Mesothelial cell of epicardium (in vitro differentiated cells): Measurements from ENCODE around the gene EFCAB7. TPM values are rescaled to one million over a fixed set of nuclear protein-coding genes. Genes with fewer than 3 reads are reported as not detected.
A peak's percentile ranks its signal among the peaks of the same experiment; 100 is the strongest.

Experiments used
- DNase-seq, 2 experiments: peaks; one replicate each; pipeline ENCODE4 v3.0.0; 2021; ENCODE audit warnings: low spot score in 2 of 2; ENCODE audit not compliant: unreplicated experiment in 2 of 2
- H3K27ac Mint-ChIP-seq: 2 replicates; pipeline ENCODE4 v1.8.0; 2021; ENCODE audit warnings: mixed read lengths
- H3K27me3 Mint-ChIP-seq: 2 replicates; pipeline ENCODE4 v1.8.0; 2021; ENCODE audit warnings: low read depth, mixed read lengths
- H3K36me3 Mint-ChIP-seq: 2 replicates; pipeline ENCODE4 v1.8.0; 2021; ENCODE audit warnings: mixed read lengths
- H3K4me1 Mint-ChIP-seq: 2 replicates; pipeline ENCODE4 v1.8.0; 2021; ENCODE audit warnings: mixed read lengths
- H3K4me3 Mint-ChIP-seq: 2 replicates; pipeline ENCODE4 v1.8.0; 2021; ENCODE audit warnings: mild to moderate bottlenecking, moderate library complexity, mixed read lengths
- H3K9me3 Mint-ChIP-seq: 2 replicates; pipeline ENCODE4 v1.8.0; 2021; ENCODE audit warnings: mixed read lengths
- total RNA-seq: library from RNA; stranded (reverse); gene quantifications from 3 replicates; pipeline ENCODE4 v1.2.1, GENCODE V29; 2021
- TF ChIP-seq, protein P1 (sequence below): fragments of 200-600 bp; sonication (generic); IDR thresholded peaks from one replicate; pipeline ENCODE4 v1.5.0; 2021; ENCODE audit warnings: antibody characterized with exemption; ENCODE audit not compliant: unreplicated experiment

The EFCAB7 gene
- total RNA-seq, 1 donor from 2014 or later = 9.6 TPM

GRCh38 chr1:63548877-63549276, 25.6 kb downstream of the EFCAB7 start:
- peaks cover 22% of the 10 kb centered on the region for H3K36me3 Mint-ChIP-seq
- no peaks in the 10 kb centered on the region for H3K4me1 Mint-ChIP-seq
- H3K27me3 Mint-ChIP-seq = no peaks in the 10 kb centered on the region
- no peak overlapping the region for H3K27ac Mint-ChIP-seq
- TF ChIP-seq, protein P1, sequence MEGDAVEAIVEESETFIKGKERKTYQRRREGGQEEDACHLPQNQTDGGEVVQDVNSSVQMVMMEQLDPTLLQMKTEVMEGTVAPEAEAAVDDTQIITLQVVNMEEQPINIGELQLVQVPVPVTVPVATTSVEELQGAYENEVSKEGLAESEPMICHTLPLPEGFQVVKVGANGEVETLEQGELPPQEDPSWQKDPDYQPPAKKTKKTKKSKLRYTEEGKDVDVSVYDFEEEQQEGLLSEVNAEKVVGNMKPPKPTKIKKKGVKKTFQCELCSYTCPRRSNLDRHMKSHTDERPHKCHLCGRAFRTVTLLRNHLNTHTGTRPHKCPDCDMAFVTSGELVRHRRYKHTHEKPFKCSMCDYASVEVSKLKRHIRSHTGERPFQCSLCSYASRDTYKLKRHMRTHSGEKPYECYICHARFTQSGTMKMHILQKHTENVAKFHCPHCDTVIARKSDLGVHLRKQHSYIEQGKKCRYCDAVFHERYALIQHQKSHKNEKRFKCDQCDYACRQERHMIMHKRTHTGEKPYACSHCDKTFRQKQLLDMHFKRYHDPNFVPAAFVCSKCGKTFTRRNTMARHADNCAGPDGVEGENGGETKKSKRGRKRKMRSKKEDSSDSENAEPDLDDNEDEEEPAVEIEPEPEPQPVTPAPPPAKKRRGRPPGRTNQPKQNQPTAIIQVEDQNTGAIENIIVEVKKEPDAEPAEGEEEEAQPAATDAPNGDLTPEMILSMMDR = no peak
- no peak overlapping the region for H3K4me3 Mint-ChIP-seq
- no peak for DNase-seq
- peaks cover 8% of the 10 kb centered on the region for H3K9me3 Mint-ChIP-seq

- H3K4me1 Mint-ChIP-seq = peaks cover 2% of the 10 kb centered on the region
- DNase-seq = no peak
- H3K36me3 Mint-ChIP-seq = peaks cover 3% of the 10 kb centered on the region
- H3K27ac Mint-ChIP-seq = no peak overlapping the region
- H3K27me3 Mint-ChIP-seq = no peaks in the 10 kb centered on the region
- TF ChIP-seq, protein P1 = no peak
- H3K4me3 Mint-ChIP-seq = no peak overlapping the region
- no peaks in the 10 kb centered on the region for H3K9me3 Mint-ChIP-seq
Observed at GRCh38 chr1:63555480-63555879, 32.2 kb downstream of the EFCAB7 start.

DNA sequence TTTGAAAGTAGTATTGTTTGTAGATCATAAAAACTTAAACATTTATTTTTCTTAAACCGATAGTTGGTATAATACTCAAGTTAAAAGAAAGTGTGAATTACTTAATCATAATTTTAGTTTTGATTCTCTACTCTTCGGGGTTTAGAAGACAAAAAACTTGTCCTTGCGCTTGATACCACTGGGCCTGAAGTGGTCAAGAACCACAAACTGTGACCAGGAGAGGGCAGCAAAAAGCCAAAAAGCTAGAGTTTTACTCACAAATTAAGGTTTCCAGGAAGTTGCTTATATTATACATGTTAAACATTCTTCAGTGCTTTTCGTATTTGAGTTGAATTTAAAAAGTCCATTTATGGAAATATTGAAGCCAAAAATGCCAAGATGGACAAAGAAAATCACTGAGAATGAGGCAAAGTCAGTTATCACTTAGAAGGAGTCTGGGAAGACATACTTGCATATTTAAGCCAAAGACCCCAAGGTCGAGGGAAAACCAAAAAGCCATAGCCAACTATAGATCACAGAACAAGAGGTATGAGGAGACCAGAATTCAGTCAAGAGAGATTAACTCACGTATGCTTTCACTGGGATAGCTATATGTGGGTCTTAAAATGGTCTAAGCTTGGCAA, 34.2 kb downstream of the EFCAB7 start:
- Mint-ChIP-seq H3K4me3 (no peak overlapping the region), H3K27me3 (no peaks in the 10 kb centered on the region), H3K9me3 (no peaks in the 10 kb centered on the region), H3K4me1 (peaks cover 2% of the 10 kb centered on the region), H3K36me3 (peaks cover 6% of the 10 kb centered on the region), H3K27ac (no peak overlapping the region)
- DNase-seq = no peak
- TF ChIP-seq, protein P1 = peak; percentile 52

DNA sequence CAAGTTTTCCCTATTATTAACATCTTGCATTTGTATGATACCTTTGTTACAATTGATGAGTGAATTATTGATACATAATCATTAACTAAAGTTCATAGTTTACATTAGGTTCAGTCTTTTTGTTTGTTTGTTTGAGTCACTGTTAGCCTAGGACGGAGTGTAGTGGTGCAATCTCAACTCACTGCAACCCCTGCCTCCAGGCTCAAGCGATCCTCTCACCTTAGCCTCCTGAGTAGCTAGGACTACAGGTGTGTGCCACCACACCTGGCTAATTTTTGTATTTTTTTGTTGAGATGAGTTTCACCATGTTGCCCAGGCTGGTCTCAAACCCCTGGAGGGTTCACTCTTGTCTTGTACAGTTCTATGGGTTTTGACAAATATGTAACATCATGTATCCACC, 36.0 kb downstream of the EFCAB7 start:
- Mint-ChIP-seq H3K27ac (no peak overlapping the region), H3K9me3 (peaks cover 2% of the 10 kb centered on the region), H3K4me1 (peaks cover 2% of the 10 kb centered on the region), H3K27me3 (no peaks in the 10 kb centered on the region), H3K36me3 (peaks cover 9% of the 10 kb centered on the region), H3K4me3 (no peak overlapping the region)
- TF ChIP-seq, protein P1 = no peak
- no peak for DNase-seq

DNA sequence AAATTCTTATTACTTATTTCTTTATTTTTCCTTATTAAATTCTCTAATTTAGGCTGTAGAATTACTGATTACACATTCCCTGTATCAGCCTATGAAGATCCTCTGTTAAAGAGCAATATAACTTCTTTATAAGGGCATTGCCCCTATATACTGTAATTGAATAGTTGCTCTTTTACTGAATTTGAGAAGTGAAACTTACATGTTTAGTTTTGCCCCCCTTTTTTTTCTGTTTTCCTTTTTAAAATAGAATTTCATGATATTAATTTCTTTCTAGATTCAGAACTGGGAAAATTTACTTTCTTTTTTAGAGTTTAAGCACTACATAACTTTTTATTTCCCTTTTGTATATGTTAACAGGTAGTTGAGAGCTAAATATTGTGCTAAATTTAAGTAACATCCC, 40.4 kb downstream of the EFCAB7 start:
- H3K4me1 Mint-ChIP-seq = no peaks in the 10 kb centered on the region
- H3K4me3 Mint-ChIP-seq = no peak overlapping the region
- DNase-seq = no peak
- TF ChIP-seq, protein P1 = no peak
- H3K9me3 Mint-ChIP-seq = peaks cover 16% of the 10 kb centered on the region
- H3K27ac Mint-ChIP-seq = no peak overlapping the region
- peaks cover 26% of the 10 kb centered on the region for H3K36me3 Mint-ChIP-seq
- no peaks in the 10 kb centered on the region for H3K27me3 Mint-ChIP-seq

DNA sequence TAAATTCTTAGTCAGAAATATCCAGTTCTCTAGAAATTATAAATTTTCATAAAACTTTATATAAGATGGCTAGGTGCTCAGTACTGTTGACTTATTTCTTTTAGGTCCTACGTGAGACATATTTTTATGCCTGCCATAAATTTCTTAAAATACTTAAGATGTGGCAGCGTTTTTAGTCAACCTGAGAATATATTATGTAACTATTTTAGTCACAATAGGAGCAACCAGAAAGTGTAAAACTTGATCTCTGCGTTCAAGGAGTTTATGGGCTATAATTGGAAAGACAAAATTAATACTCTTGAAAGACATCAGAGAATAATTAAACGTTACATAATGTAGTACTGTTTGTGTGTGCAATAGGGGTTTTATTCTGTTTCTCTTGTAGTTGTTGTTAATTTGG, 45.7 kb downstream of the EFCAB7 start:
- Mint-ChIP-seq H3K4me1 (no peaks in the 10 kb centered on the region), H3K9me3 (peaks cover 16% of the 10 kb centered on the region), H3K27ac (no peak overlapping the region), H3K4me3 (no peak overlapping the region), H3K36me3 (peaks cover 19% of the 10 kb centered on the region), H3K27me3 (no peaks in the 10 kb centered on the region)
- TF ChIP-seq, protein P1 = no peak
- no peak for DNase-seq
